HEK293 (cell line): ENCODE data around the gene ZNF322.

Source experiments
- CTCF ChIA-PET: fragments of 350-600 bp; formaldehyde crosslinking; extraction: SDS; loops from one replicate; lab custom pipeline; 2021; ENCODE audit warnings: antibody characterized with exemption; lab: Yijun Ruan, JAX
- POLR2A ChIA-PET: fragments of 300-600 bp; formaldehyde crosslinking; extraction: SDS; loops from one replicate; lab custom pipeline; 2020; ENCODE audit warnings: antibody characterized with exemption, inconsistent platforms; lab: Yijun Ruan, JAX
- H3K27ac ChIP-seq: fragments of 200-500 bp; sonication (Bioruptor generic); 2 replicates; pipeline ENCODE4 v1.5.1; 2014; ENCODE audit warnings: low read depth, low read length, control low read depth, inconsistent platforms; ENCODE audit errors: extremely low read depth
- H3K36me3 ChIP-seq, 2 experiments: fragments of 200-500 bp in 1 of 2; sonication (Bioruptor generic) in 1 of 2; 1 replicate in 1 of 2; 2 replicates in 1 of 2; pipeline ENCODE4 v1.5.1; 2014 to 2017; ENCODE audit warnings: inconsistent platforms in 2 of 2, low read length in 2 of 2; ENCODE audit not compliant: control insufficient read depth in 2 of 2, insufficient read depth in 1 of 2
- H3K4me1 ChIP-seq: fragments of 200-500 bp; sonication (Bioruptor generic); 2 replicates; pipeline ENCODE4 v1.5.1; 2014; ENCODE audit warnings: mild to moderate bottlenecking, low read length, inconsistent platforms; ENCODE audit not compliant: control insufficient read depth, insufficient read depth
- H3K4me3 ChIP-seq: 2 replicates; pipeline ENCODE4 v1.5.1; 2011; ENCODE audit warnings: low read depth, mild to moderate bottlenecking, control low read depth, low read length, moderate library complexity
- H3K9me3 ChIP-seq: fragments of 200-500 bp; sonication (Bioruptor generic); 2 replicates; pipeline ENCODE4 v1.5.1; 2014; ENCODE audit warnings: low read depth, low read length, inconsistent platforms; ENCODE audit not compliant: control insufficient read depth, insufficient read depth
- BCL11A ChIP-seq: fragments of 450-650 bp; formaldehyde crosslinking; IDR thresholded peaks from 2 replicates; pipeline ENCODE4 v1.5.1; 2016; ENCODE audit warnings: low read depth, missing biosample characterization, missing genetic modification characterization
- BCL6B ChIP-seq: fragments of 450-650 bp; formaldehyde crosslinking; IDR thresholded peaks from 2 replicates; pipeline ENCODE4 v1.5.1; 2017; ENCODE audit warnings: missing biosample characterization, missing genetic modification characterization
- KLF9 ChIP-seq: fragments of 450-650 bp; formaldehyde crosslinking; IDR thresholded peaks from 2 replicates; pipeline ENCODE4 v1.5.1; 2016; ENCODE audit warnings: missing biosample characterization, missing genetic modification characterization, low read depth
- REPIN1 ChIP-seq: fragments of 450-650 bp; formaldehyde crosslinking; IDR thresholded peaks from 2 replicates; pipeline ENCODE4 v1.5.1; 2017; ENCODE audit warnings: missing biosample characterization, missing genetic modification characterization, low read depth
- SP2 ChIP-seq: fragments of 450-650 bp; formaldehyde crosslinking; IDR thresholded peaks from 2 replicates; pipeline ENCODE4 v1.5.1; 2016; ENCODE audit warnings: missing biosample characterization, missing genetic modification characterization
- SP7 ChIP-seq: fragments of 450-650 bp; formaldehyde crosslinking; IDR thresholded peaks from 2 replicates; pipeline ENCODE4 v1.5.1; 2016; ENCODE audit warnings: missing biosample characterization, missing genetic modification characterization
- TSHZ1 ChIP-seq: fragments of 450-650 bp; formaldehyde crosslinking; IDR thresholded peaks from 2 replicates; pipeline ENCODE4 v1.5.1; 2016; ENCODE audit warnings: missing biosample characterization, missing genetic modification characterization, borderline replicate concordance
- YY1 ChIP-seq: fragments of 450-650 bp; formaldehyde crosslinking; IDR thresholded peaks from 2 replicates; pipeline ENCODE4 v1.5.1; 2018; ENCODE audit warnings: missing biosample characterization, missing genetic modification characterization
- ZBTB6 ChIP-seq: fragments of 450-650 bp; formaldehyde crosslinking; IDR thresholded peaks from 2 replicates; pipeline ENCODE4 v1.5.1; 2017; ENCODE audit warnings: missing biosample characterization, missing genetic modification characterization
- ZNF10 ChIP-seq: fragments of 450-650 bp; formaldehyde crosslinking; IDR thresholded peaks from 2 replicates; pipeline ENCODE4 v1.5.1; 2017; ENCODE audit warnings: missing biosample characterization, missing genetic modification characterization
- ZNF140 ChIP-seq: fragments of 450-650 bp; formaldehyde crosslinking; IDR thresholded peaks from 2 replicates; pipeline ENCODE4 v1.5.1; 2016; ENCODE audit warnings: missing biosample characterization, missing genetic modification characterization
- ZNF223 ChIP-seq: fragments of 450-650 bp; formaldehyde crosslinking; IDR thresholded peaks from 2 replicates; pipeline ENCODE4 v1.5.1; 2016; ENCODE audit warnings: missing biosample characterization, missing genetic modification characterization
- ZNF37A ChIP-seq: fragments of 450-650 bp; IDR thresholded peaks from 2 replicates; pipeline ENCODE4 v1.5.1; 2018; ENCODE audit warnings: missing biosample characterization, missing genetic modification characterization
- ZNF501 ChIP-seq: fragments of 450-650 bp; formaldehyde crosslinking; IDR thresholded peaks from 2 replicates; pipeline ENCODE4 v1.5.1; 2016; ENCODE audit warnings: missing biosample characterization, missing genetic modification characterization
- ZNF518A ChIP-seq: fragments of 450-650 bp; formaldehyde crosslinking; conservative IDR thresholded peaks from 2 replicates; pipeline ENCODE4 v1.5.1; 2016; ENCODE audit warnings: low read depth, missing biosample characterization, missing genetic modification characterization
- ZNF549 ChIP-seq: fragments of 450-650 bp; IDR thresholded peaks from 2 replicates; pipeline ENCODE4 v1.5.1; 2018; ENCODE audit warnings: missing biosample characterization, missing genetic modification characterization, mild to moderate bottlenecking, inconsistent platforms, moderate library complexity
- ZNF560 ChIP-seq: fragments of 450-650 bp; formaldehyde crosslinking; IDR thresholded peaks from 2 replicates; pipeline ENCODE4 v1.5.1; 2017; ENCODE audit warnings: missing biosample characterization, missing genetic modification characterization, borderline replicate concordance
- ZNF600 ChIP-seq: fragments of 450-650 bp; formaldehyde crosslinking; IDR thresholded peaks from 2 replicates; pipeline ENCODE4 v1.5.1; 2016; ENCODE audit warnings: missing biosample characterization, missing genetic modification characterization
- ZNF654 ChIP-seq: fragments of 450-650 bp; formaldehyde crosslinking; IDR thresholded peaks from 2 replicates; pipeline ENCODE4 v1.5.1; 2016; ENCODE audit warnings: low read depth, missing biosample characterization, missing genetic modification characterization
- ZNF701 ChIP-seq: fragments of 450-650 bp; formaldehyde crosslinking; IDR thresholded peaks from 2 replicates; pipeline ENCODE4 v1.5.1; 2016; ENCODE audit warnings: missing biosample characterization, missing genetic modification characterization
- ZNF830 ChIP-seq: fragments of 450-650 bp; IDR thresholded peaks from 2 replicates; pipeline ENCODE4 v1.5.0; 2018; ENCODE audit warnings: missing biosample characterization, missing genetic modification characterization, low read depth, mild to moderate bottlenecking, moderate library complexity
- ZNF837 ChIP-seq: fragments of 450-650 bp; formaldehyde crosslinking; IDR thresholded peaks from 2 replicates; pipeline ENCODE4 v1.5.1; 2016; ENCODE audit warnings: missing biosample characterization, missing genetic modification characterization
- ZSCAN30 ChIP-seq: fragments of 450-650 bp; IDR thresholded peaks from 2 replicates; pipeline ENCODE4 v1.5.1; 2018; ENCODE audit warnings: missing biosample characterization, mild to moderate bottlenecking, missing genetic modification characterization, moderate library complexity
- TF ChIP-seq, protein P1 (sequence below): fragments of 450-650 bp; formaldehyde crosslinking; IDR thresholded peaks from 2 replicates; pipeline ENCODE4 v1.5.1; 2016; ENCODE audit warnings: missing biosample characterization, missing genetic modification characterization

ZNF322 gene

GRCh38 chr6:26599591-26599990, 60.0 kb downstream of the ZNF322 start:
- TF ChIP-seq SP2 (tag by site-specific recombination) = no peak
- TF ChIP-seq SP7 (tag by site-specific recombination) = no peak
- TF ChIP-seq ZNF837 (tag by site-specific recombination) = no peak
- no peak for TF ChIP-seq ZNF560 (tag by site-specific recombination)
- TF ChIP-seq ZSCAN30 (tag by site-specific recombination) = no peak
- no peak for TF ChIP-seq ZNF830 (tag by site-specific recombination)
- no peak for TF ChIP-seq ZNF501 (tag by site-specific recombination)
- TF ChIP-seq BCL11A (tag by site-specific recombination) = no peak
- TF ChIP-seq ZNF223 (tag by site-specific recombination) = no peak
- TF ChIP-seq, protein P1, sequence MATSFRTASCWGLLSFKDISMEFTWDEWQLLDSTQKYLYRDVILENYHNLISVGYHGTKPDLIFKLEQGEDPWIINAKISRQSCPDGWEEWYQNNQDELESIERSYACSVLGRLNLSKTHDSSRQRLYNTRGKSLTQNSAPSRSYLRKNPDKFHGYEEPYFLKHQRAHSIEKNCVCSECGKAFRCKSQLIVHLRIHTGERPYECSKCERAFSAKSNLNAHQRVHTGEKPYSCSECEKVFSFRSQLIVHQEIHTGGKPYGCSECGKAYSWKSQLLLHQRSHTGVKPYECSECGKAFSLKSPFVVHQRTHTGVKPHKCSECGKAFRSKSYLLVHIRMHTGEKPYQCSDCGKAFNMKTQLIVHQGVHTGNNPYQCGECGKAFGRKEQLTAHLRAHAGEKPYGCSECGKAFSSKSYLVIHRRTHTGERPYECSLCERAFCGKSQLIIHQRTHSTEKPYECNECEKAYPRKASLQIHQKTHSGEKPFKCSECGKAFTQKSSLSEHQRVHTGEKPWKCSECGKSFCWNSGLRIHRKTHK (tag by site-specific recombination) = no peak
- no peak for TF ChIP-seq KLF9 (tag by site-specific recombination)
- no peak for TF ChIP-seq ZNF600
- TF ChIP-seq ZNF701 (tag by site-specific recombination) = no peak
- no peak for TF ChIP-seq ZNF10 (tag by site-specific recombination)
- no peak for TF ChIP-seq BCL6B (tag by site-specific recombination)
- TF ChIP-seq ZNF549 (tag by site-specific recombination) = no peak
- no peak for TF ChIP-seq REPIN1 (tag by site-specific recombination)
- no peak overlapping the region for H3K4me3 ChIP-seq
- H3K36me3 ChIP-seq = peaks cover 4 to 28% of the 10 kb centered on the region in 2 experiments; a peak in 2 of 3 replicates
- H3K9me3 ChIP-seq = no peaks in the 10 kb centered on the region
- H3K4me1 ChIP-seq = peaks cover 4% of the 10 kb centered on the region; the same call in 1 of the 2 replicates
- ChIA-PET POLR2A (interaction anchor here (0.6 kb wide), 1 partner anchor 292 kb away, joined by 3 read pairs; no protein-coding TSS in a partner anchor), CTCF (interaction anchor here (1.1 kb wide), 1 partner anchor 30 kb away, joined by 4 read pairs; no protein-coding TSS in a partner anchor)
- H3K27ac ChIP-seq = no peak overlapping the region

DNA sequence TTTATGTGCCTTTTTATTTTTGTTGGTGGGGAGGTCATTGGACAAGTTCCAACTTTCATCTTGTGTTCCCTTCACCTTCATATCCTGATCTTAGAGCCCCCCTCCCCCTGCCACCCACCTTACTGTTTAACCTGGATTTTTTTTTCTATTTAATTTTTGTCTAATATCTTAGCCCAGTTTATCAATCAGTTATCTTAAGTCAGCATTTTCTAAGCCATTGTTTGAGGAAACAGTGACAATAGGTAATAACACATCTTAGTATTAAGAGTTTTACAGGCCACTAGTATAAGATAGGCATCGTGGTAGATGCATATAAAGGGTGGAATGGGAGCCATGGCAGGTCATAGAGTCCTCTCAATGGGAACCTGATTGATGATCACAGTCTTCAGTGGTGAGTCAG, 60.4 kb downstream of the ZNF322 start:
- Histone ChIP-seq H3K4me1 (peaks cover 4% of the 10 kb centered on the region; the same call in 1 of the 2 replicates), H3K36me3 (peaks cover 4 to 28% of the 10 kb centered on the region in 2 experiments; a peak in 2 of 3 replicates), H3K27ac (no peak overlapping the region), H3K9me3 (no peaks in the 10 kb centered on the region), H3K4me3 (no peak overlapping the region)
- ChIA-PET POLR2A (no interaction called here), CTCF (no interaction called here)
- TF ChIP-seq YY1 = no peak
- TF ChIP-seq ZBTB6 (tag by site-specific recombination) = no peak
- no peak for TF ChIP-seq ZNF654 (tag by site-specific recombination)
- TF ChIP-seq ZNF37A (tag by site-specific recombination) = no peak
- TF ChIP-seq TSHZ1 (tag by site-specific recombination) = no peak
- no peak for TF ChIP-seq ZNF140 (tag by site-specific recombination)
- no peak for TF ChIP-seq ZNF518A
